Ishikawa (cell line): ENCODE results near the gene FAM53B.
A peak's percentile ranks its signal among the peaks of the same experiment; 100 is the strongest.

ENCODE experiments used
- CEBPB ChIP-seq: IDR thresholded peaks from 2 replicates; pipeline ENCODE4 v1.6.1; 2012
- CREB1 ChIP-seq: IDR thresholded peaks from 2 replicates; pipeline ENCODE4 v1.6.1; 2012; ENCODE audit warnings: low read depth
- EGR1 ChIP-seq: IDR thresholded peaks from 2 replicates; pipeline ENCODE4 v1.6.1; 2012
- EP300 ChIP-seq: IDR thresholded peaks from 2 replicates; pipeline ENCODE4 v1.6.1; 2012; ENCODE audit warnings: borderline replicate concordance
- FOXM1 ChIP-seq: IDR thresholded peaks from 2 replicates; pipeline ENCODE4 v1.6.1; 2012; ENCODE audit warnings: low read depth, borderline replicate concordance
- MAX ChIP-seq: IDR thresholded peaks from 2 replicates; pipeline ENCODE4 v1.6.1; 2012
- NFIC ChIP-seq: IDR thresholded peaks from 2 replicates; pipeline ENCODE4 v1.6.1; 2012
- RAD21 ChIP-seq: IDR thresholded peaks from 2 replicates; pipeline ENCODE4 v1.6.1; 2012; ENCODE audit warnings: low read depth
- TAF1 ChIP-seq: IDR thresholded peaks from 2 replicates; pipeline ENCODE4 v1.6.1; 2012; ENCODE audit warnings: low read depth, mild to moderate bottlenecking
- TCF12 ChIP-seq: IDR thresholded peaks from 2 replicates; pipeline ENCODE4 v1.6.1; 2012; ENCODE audit warnings: low read depth
- TEAD4 ChIP-seq: IDR thresholded peaks from 2 replicates; pipeline ENCODE4 v1.6.1; 2012
- USF1 ChIP-seq: IDR thresholded peaks from 2 replicates; pipeline ENCODE4 v1.6.1; 2012
- YY1 ChIP-seq: IDR thresholded peaks from 2 replicates; pipeline ENCODE4 v1.6.1; 2012; ENCODE audit warnings: low read depth
- ZBTB7A ChIP-seq: IDR thresholded peaks from 2 replicates; pipeline ENCODE4 v1.6.1; 2012; ENCODE audit warnings: low read depth
- TF ChIP-seq, protein P1 (sequence below): IDR thresholded peaks from 2 replicates; pipeline ENCODE4 v1.6.1; 2012; ENCODE audit warnings: low read depth, mild to moderate bottlenecking

The FAM53B gene

GRCh38 chr10:124632566-124632965 lies 111.6 kb downstream of the FAM53B start:
- TF ChIP-seq FOXM1 (no peak), EP300 (no peak), CEBPB (no peak), ZBTB7A (no peak), NFIC (no peak), CREB1 (no peak), USF1 (no peak), EGR1 (no peak), YY1 (no peak), TCF12 (no peak), MAX (no peak), TEAD4 (no peak), TAF1 (no peak)
- TF ChIP-seq, protein P1, sequence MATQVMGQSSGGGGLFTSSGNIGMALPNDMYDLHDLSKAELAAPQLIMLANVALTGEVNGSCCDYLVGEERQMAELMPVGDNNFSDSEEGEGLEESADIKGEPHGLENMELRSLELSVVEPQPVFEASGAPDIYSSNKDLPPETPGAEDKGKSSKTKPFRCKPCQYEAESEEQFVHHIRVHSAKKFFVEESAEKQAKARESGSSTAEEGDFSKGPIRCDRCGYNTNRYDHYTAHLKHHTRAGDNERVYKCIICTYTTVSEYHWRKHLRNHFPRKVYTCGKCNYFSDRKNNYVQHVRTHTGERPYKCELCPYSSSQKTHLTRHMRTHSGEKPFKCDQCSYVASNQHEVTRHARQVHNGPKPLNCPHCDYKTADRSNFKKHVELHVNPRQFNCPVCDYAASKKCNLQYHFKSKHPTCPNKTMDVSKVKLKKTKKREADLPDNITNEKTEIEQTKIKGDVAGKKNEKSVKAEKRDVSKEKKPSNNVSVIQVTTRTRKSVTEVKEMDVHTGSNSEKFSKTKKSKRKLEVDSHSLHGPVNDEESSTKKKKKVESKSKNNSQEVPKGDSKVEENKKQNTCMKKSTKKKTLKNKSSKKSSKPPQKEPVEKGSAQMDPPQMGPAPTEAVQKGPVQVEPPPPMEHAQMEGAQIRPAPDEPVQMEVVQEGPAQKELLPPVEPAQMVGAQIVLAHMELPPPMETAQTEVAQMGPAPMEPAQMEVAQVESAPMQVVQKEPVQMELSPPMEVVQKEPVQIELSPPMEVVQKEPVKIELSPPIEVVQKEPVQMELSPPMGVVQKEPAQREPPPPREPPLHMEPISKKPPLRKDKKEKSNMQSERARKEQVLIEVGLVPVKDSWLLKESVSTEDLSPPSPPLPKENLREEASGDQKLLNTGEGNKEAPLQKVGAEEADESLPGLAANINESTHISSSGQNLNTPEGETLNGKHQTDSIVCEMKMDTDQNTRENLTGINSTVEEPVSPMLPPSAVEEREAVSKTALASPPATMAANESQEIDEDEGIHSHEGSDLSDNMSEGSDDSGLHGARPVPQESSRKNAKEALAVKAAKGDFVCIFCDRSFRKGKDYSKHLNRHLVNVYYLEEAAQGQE, result no peak

GRCh38 chr10:124632064-124632531 lies 112.1 kb downstream of the FAM53B start:
- no peak for TF ChIP-seq USF1
- TF ChIP-seq RAD21, result peak; percentile 68

GRCh38 chr10:124630551-124630950 lies 113.6 kb downstream of the FAM53B start:
- no peak for TF ChIP-seq ZBTB7A
- TF ChIP-seq CEBPB, result no peak
- TF ChIP-seq, protein P1, result no peak
- TF ChIP-seq USF1, result no peak
- TF ChIP-seq TAF1, result no peak
- no peak for TF ChIP-seq EP300
- no peak for TF ChIP-seq TEAD4
- TF ChIP-seq EGR1, result no peak
- no peak for TF ChIP-seq CREB1
- TF ChIP-seq MAX, result no peak
- TF ChIP-seq FOXM1, result no peak
- TF ChIP-seq RAD21, result no peak
- no peak for TF ChIP-seq YY1
- TF ChIP-seq NFIC, result no peak
- no peak for TF ChIP-seq TCF12

DNA sequence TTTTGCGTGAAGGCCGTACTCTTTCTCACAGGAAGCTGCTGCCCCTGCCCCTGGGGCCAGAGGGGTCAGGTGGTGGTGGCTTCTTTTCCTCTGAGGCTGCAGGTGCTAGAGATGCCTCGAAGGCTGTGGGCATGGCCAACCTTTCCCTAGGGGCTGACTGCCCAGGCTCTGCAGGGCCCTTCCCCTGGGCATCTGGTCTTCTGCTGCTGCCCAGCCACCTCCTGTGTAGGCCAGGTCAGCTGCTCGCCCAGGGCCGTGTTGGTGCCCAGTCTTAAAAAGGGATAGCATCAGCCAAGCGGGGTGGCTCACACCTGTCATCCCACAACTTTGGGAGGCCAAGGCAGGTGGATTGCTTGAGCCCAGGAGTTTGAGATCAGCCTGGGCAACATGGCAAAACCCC lies 114.3 kb downstream of the FAM53B start:
- TF ChIP-seq EGR1 (no peak), EP300 (no peak), YY1 (no peak)
- TF ChIP-seq, protein P1, result no peak

DNA sequence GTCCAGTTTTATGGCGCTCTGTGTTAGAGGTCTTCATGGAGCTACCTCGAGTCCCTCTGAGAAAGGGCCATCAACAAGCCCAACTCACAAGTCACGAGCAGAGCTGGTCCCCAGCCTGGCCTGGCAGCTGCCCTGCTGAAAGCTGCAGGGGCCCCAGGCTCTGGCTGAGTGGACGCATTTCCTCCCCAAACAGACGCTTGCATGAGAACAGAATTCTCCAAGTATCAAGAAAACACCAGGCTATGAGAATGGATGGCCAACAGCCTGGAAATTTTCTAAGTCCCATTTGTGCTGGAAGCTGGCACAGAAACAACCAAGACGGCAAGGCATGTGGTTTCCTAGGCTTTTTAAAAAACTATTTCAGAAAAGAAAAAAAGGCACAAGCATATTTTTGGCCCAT lies 114.8 kb downstream of the FAM53B start:
- no peak for TF ChIP-seq RAD21
- no peak for TF ChIP-seq EGR1
- TF ChIP-seq USF1, result no peak
- TF ChIP-seq TCF12, result no peak
- TF ChIP-seq YY1, result no peak
- no peak for TF ChIP-seq CREB1
- no peak for TF ChIP-seq ZBTB7A
- no peak for TF ChIP-seq TAF1
- no peak for TF ChIP-seq TEAD4
- no peak for TF ChIP-seq EP300
- no peak for TF ChIP-seq FOXM1
- TF ChIP-seq NFIC, result no peak
- TF ChIP-seq MAX, result no peak
- TF ChIP-seq CEBPB, result no peak
- TF ChIP-seq, protein P1, result no peak
